C4-2B (cell line): ENCODE data around the gene MYCBP2.

Source experiments
- ZFX ChIP-seq: fragments of 450-650 bp; IDR thresholded peaks from 2 replicates; pipeline ENCODE4 v1.6.1; 2017
- TF ChIP-seq, protein P1 (sequence below): fragments of 450-650 bp; conservative IDR thresholded peaks from 2 replicates; pipeline ENCODE4 v1.5.1; 2017; ENCODE audit warnings: mild to moderate bottlenecking

DNA sequence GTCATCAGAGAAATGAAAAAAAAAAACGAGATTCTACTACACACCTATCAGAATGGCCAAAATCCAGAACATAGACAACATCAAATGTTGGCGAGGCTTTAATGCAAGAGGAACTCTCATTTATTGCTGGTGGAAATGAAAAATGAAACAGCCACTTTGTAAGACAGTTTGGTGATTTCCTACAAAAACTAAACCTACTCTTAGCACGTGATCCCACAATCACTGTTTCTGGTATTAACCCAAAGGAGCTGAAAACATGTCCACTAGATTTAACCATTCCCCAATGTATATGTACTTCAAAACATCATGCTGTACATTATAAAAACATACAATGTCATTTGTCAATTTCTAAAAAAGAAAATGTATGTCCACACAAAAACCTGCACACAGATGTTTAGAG is 13.0 kb downstream of the MYCBP2 start:
- TF ChIP-seq, protein P1, sequence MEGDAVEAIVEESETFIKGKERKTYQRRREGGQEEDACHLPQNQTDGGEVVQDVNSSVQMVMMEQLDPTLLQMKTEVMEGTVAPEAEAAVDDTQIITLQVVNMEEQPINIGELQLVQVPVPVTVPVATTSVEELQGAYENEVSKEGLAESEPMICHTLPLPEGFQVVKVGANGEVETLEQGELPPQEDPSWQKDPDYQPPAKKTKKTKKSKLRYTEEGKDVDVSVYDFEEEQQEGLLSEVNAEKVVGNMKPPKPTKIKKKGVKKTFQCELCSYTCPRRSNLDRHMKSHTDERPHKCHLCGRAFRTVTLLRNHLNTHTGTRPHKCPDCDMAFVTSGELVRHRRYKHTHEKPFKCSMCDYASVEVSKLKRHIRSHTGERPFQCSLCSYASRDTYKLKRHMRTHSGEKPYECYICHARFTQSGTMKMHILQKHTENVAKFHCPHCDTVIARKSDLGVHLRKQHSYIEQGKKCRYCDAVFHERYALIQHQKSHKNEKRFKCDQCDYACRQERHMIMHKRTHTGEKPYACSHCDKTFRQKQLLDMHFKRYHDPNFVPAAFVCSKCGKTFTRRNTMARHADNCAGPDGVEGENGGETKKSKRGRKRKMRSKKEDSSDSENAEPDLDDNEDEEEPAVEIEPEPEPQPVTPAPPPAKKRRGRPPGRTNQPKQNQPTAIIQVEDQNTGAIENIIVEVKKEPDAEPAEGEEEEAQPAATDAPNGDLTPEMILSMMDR = no peak
- TF ChIP-seq ZFX = no peak
